ENCODE data around the gene PHF13.

PHF13 gene

DNA sequence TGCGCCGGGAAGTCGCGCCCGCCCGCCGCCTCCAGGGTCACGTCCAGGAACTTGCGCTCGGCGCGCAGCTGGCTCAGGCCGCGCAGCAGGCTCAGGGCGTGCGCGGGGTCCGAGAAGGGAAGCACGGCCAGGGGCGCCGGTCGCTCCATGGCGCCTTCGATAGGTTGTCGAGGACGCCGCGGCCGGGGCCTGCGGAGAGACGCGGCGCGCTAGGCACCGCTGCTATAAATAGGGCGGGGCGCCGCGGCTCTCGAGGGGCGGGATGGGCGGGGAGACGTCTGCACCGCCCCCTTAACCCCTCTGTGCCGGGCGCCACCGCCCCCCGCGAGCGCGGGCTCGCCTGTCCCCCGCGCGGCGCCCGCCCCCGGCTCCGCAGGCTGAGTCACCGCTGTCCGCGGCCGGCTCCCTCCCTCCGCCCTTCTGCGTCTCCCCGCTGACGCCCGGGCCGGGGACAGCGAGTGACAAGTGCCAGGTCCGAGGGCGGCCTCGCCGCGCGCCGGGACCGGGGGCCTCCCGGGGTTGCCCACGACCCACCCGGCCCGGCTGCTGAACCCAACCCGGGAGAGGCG is 10.8 kb upstream of the PHF13 start, which contains the start of gene KLHL21:
Gene KLHL21 (minus strand): TSS at position 201 of the 569 bp plus-strand sequence. CDS start 52 bp downstream, at position 149.
- DNase-seq = no peak

DNA sequence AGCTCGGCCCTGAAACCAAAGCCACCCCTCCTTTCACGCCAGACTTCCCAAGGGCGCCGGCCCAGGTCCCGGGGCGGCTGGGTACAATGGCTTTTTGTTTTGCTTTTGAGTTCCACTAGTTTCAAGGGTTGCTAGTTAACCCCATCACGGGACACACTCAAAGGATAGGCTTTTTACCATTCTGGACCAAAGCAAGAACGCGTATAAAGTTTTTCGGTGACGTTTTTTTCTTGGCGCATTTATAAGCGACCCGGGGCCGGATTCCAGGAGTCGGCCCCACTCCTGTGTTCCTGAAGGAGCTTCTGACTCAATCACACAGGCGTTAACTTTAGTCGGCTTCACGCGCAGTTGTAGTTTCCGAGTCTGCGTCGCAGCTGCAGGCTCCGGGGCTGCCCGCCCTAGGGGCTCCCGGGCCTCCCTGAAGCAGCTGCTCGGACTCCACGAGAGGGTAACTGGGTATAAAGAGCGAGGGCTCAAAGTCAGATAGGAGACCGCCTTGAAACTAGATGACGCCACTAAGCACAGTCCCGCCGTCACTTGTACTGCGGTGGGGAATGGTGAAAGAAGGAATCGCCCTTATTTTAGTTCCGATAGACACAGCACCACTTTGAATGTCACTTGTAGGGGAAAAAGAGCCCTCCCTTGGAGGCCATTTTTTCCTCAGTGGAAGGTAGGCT is 10.2 kb upstream of the PHF13 start:
- no peak for DNase-seq

DNA sequence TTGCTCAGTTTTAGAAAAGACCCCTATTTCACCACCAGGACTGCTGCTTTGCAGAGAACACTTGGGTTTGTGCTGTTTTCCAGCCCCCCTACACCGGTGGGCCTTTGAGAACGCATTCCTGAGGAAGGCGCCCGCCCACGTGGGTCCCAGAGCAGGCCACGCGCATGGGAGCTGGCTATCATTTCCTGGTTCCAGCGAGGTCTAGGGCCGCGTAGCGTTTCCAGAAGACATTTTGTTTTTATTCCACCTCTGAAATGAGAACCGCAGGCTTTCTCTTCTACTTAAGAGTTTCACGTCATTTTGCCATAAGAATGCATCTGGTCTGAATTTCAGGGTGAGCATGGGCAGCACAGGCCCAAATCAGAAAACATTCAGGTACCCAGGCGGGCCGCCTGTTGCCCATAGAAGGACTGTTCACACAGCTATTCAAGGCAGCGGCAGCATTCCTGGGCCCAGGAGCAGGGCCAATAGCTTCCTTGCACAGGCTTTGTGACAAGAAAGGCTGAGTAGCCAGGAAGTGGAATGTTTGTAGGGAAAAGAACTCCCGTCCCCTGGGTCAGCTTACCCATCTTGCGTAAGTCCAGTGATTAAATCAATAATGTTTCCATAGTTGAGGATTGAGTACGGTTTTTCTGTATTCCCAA is 9.5 kb upstream of the PHF13 start:
- DNase-seq = no peak

DNA sequence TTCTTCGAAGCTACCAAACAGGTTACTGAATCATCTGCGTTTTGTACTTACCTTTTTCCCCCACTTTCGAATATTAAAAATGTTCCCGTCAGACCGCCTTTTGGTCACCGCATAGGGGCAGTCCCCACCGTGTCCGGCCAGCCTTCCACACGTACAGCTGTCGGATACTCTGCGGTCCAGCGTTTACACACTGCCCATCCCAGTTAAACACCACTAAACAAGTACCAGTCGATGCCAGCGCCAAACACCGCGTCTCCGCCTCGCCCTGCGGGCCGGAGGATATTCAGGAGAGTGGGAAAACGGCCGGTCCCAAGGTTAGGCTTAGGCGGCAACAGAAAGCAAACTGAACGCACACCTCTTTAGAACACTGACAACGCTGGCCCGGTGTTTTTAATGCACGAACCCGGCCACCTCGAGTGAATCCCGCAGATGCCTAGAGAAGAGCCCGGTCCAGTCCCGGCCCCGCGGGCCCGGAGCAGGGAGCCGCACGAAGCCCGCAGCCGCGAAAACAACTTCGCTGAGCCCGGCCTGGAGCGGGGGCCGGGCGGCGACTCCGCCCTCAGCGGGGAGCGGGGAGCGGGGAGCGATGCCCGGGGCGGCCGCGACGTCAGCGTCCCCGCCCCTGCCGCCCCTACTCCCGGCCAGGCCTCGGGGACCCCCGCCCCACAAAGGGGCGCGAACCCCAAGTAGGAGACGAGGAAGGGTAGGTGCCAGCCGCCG is 730 bp upstream of the PHF13 start:
- DNase-seq = no peak

DNA sequence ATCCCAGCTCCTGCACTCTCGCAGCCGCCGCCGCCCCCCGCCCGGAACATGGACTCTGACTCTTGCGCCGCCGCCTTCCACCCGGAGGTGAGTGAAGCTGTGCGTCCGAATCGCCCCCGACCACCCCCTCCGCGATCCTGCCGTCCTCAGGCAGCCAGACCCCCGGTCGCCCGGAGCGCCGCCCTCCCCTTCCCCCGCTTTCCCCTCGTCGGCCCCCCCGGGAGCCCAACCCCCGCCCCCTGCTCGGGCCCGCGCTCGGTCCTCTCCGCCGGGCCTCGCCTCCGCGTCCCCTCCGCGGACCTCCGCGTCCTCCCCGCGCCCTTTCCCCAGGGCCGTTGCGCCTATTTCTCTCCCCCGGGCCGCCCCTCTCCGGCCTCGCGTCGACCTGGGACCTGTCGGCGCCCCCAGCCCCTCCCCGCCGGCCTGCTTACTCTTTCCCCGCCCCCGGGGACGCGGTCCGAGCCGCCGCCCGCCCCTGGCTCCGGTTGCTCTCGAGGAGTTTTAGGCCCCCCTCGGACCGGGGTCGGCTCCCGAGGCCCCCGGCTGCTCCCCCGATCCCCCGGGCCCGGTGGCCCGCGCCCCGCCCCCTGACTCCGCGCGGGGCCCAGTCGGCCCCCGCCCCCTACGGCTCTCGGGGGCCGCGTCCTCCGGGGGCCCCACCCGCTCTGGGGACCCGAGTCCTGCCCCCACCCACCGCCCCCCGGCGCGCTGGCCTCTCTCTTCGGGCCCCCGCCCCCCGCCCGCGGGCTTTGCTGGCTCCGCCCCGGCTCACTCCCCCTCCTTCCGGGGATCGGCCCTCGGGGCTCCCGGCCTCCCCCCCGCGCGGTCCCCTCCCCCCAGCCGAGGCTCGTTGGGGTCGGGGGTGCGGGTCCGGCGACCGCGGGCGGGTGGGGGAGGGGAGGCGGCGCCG is 743 bp downstream of the PHF13 start:
- no peak for DNase-seq

DNA sequence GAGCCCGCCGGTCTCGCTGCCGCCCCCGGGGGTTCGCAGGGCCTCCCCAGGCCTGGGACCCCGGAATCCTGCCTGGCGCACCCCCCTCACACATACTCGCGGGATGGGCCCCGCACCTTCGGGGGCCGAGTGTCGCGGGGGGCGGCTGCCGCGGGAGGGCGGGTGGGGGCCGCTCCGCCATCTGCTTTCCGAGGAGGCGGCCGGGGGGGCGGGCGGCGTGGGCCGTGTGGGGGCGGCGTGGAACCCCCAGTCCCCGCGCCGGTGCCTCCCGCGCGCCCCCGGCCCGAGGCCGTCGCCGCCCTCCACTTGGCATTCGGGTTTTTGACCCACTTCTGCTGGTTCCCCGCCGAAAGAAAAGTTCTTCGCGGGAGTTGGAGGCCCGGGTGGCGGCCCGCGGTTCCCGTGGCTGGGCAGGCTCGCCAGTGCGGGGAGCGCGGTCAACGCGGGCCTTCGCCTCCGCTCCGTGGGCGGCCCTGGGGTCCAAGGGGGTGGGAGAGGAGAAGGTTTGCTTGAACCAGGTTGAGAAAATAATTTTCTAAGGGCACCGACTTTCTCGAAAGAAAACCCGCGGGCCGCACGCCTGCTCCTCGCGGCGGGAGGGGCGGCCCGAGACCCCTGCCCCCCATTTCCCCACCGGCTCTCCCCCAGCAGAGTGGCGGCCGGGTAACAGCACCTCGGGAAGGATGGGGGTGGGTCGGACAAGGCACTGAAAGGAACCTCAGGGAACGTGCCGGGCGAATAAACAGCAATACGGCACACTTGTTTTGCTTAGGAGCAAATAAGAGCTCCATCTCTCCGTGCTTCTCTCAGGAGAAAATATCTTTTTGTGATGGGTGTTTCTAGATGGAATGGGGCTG is 1.6 kb downstream of the PHF13 start:
- no peak for DNase-seq

DNA sequence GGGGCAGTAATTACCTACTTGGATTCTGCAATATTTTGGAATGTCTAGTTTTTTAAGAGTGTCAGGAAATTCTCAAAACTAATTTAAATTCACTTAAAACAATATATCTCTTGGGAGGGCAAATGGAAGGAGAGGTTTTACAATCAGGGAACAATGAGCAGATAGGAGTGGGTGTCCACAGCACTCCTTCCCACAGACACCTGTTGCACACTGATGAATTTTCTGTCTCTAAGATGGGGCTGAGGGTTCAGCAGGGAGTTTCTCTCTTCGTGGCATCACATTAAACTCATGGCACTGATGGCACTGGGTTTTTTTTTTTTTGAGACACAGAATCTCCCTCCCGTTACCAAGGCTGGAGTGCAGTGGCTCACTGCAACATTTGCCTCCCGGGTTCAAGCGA is 5.5 kb downstream of the PHF13 start:
- DNase-seq = no peak

DNA sequence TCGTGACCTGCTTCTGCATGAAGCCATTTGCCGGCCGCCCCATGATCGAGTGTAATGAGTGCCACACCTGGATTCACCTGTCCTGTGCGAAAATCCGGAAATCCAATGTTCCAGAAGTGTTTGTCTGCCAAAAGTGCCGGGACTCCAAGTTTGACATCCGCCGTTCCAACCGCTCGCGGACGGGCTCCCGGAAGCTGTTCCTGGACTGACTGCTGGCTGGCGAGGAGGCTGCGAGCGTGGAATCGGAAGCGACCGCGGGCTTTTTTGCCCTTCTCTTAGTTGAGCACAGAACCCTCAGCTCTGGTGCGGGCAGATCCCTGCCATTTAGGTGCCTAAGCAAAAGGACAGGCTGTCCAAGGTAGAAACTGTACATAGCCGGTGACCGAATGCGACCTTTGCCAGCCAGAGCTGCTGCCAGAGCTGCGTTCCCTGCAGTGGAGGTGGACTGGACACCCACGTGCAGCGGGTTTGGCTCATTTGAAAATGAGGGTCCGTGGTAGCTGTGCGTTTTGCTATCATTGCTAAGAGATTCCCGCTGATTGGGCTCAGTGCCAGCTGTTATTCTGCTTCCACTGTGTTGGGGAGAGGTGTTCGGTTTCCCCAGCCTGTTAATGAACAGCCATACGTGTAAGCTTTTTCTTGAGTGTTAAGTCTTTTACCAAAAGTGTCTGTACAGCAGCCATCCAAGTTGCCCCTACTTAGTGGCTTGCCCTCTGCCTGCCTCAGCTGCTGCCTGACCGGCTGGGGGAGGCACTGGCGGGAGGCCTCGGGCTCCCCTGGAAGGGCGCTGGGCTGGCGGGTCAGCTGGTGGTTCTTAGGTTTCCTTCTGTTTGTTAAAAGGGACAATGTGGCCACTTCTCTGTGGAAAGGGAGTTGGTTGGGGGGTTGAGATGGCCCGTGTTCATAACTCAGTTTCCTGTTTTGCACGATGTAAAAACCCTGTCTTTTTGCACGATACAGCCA is 8.2 kb downstream of the PHF13 start:
- no peak for DNase-seq

DNA sequence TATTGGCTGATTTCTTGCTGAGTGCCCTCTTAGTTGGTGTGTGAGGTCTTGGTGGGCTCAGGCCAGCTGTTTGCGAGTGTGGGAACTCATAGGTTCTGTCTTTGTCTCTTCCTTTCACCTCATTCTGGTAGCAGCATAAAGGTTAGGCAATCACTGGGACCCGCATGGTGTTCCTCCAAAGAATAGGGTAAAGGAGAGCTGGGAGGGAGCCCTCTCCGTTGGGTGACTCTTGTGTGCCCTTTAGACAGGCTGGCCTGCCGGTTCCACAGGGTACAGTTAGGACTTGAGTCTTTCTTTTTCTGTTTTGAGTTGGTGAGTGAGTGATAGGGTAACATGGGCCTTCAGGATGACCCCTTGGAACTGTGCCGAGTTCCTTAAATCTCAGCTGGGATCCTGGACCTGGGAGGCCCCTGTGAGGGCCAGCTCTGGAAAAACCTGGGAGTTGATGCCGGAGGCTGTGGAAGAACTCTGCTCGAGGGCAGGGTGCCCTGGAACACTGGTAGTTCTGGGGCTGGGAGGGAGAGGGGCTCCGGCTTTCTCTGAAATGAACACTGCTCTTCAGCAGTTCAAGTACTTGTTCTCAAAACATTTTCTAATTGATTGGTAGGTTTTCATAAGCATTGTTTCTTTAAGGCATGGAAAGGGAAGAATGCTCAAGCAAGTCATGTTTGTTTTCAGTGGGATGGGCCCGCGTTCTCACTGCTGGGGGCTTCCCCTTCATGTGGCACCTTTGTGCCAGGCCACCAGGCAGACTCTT is 9.0 kb downstream of the PHF13 start:
- DNase-seq = no peak

DNA sequence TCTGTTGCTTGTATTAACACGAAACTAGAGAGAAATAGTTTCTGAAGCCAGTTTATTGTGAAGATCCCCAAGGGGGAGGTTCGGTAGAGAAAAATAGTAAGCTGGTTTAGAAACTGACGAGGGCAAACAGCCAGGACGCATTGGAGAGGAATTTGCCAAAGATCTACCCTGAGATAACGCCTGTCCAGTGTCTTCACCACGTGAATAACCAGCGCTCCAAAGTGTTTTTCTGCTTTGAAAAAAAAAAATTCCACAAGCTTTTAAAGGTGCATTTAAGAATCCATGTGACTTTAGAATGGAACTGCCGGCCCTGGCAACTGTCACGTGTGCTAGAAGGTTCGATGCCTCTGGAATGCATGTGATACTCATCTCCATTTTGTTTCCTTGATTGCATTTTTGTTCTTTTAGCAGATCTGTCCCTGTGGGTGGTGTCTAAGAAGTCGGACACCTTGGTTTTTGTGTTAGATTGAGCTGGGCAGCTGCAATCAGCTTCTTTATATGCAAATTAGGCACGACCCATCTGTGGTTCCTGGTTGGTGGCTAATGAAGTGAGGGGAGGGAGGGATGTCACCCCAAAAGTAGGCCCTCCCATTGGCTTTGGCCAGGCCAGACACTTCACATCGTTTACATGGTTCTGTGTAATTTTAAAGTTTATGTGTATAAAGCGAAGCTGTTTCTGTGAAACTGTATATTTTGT is 9.9 kb downstream of the PHF13 start:
- no peak for DNase-seq

DNA sequence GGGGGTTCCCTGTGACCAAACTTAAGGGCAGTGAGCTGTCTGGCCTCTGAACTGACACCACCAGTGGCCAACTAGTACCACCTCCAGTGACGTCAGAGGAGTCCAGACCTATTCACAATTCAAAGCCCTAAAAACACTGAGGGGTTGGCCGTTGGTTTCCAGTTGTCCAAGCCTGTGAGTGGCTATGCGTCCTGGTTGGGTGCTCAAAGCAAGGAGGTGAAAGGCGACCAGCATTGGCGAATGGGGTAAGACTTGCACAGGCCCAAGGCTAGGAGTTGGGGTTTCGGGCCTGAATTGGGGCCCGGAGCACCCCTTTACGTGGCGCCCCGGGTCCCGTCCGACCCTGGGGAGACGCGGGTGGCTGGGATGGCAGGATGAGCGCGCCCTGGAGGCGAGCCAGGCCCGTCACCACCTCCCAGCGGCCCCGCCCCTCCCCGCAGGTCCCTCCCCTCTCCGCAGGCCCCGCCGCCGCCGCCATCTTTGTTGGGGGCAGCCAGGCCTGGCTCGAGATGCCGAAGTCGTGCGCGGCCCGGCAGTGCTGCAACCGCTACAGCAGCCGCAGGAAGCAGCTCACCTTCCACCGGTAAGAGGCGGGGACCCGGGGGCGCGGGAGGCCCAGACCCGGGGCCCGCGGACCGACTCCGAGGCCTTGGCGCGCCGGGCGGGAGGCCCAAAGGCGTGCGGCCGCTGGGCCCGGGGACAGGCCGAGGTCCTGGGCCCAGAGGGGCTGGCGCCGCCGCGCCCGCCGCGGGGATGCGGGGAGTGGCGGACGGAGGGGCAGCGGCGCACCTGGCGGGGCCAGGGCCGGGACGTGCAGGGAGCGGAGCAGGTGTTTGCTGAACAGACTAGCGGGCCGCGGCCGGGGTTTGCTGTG is 11.4 kb downstream of the PHF13 start, which contains the start of gene THAP3:
Gene THAP3 (plus strand): TSS at position 159 of the 874 bp plus-strand sequence. CDS start 351 bp downstream, at position 510.
- no peak for DNase-seq

DNA sequence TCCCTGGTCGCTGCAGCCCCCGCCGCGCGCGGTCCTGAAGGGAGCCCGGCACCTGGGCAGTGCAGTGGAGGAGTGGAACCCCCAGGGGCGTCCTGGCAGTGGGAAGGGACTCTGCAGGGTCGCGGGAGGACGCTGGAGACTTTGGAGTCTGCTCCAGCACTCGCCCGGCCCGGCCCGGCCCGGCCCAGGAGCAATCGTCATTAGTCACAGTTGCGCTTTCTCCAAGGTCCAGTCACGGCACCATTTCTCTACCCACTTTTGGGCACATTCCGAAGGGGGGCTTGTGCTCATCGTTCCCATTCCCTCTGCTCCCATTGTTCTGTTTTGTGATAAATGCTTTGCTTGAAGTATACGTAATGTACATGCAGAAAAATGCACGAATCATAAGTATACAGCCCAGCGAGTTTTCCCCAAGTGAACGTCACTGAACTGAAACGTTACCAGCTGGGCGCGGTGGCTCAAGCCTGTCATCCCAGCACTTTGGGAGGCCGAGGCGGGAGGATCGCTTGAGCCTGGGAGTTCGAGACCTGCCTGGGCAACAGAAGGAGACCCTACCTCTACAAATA is 12.1 kb downstream of the PHF13 start:
- DNase-seq = no peak

DNA sequence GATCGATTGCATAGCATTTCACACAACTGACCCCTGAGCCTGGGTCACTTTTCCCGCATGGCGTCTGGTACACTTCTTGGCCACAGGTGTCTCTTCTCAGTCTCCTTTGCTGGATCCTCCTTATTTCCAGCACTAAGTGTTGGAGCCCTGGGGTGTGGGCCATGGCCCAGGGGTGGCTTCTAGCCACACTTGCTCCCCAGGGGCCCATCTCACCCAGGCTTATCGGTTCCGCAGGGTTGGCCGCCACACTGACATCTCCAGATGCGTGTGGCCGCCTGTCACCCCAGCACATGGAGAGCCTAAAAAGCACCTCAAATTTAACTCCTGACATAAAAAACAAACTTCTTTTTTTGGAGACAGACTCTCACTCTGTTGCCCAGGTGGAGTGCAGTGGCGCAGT is 13.5 kb downstream of the PHF13 start:
- DNase-seq = no peak

DNA sequence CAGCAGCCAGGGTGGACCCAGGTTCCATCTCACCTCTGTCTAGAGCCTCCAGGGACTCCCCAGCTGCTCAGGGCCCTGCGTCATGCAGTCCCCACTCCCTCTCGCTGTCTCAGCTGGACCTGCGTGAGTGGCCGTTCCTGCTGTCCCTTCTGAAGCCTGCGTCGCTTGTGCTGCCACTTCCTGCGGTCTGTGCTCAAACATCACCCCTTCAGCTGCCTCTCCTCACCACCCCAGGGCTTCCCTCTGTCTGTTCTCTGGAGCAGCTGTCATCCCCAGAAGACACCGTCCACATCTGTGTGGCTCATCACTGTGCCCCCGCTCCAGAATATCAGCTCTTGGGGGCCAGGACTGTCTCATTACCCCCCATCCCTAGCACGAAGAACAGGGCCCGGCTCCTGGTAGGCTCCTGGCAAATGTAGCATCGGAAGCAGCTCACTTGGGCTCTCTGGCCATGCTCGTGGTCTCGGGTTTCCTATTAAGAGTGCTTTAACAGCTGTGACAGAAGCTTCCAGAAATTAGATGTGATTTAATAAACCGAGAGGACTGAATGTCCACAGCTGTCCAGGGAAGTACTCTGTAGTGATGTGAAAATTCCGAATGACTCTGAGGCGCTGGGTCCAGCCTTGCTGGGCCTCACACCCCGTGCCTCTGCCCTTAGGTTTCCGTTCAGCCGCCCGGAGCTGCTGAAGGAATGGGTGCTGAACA is 14.5 kb downstream of the PHF13 start:
- no peak for DNase-seq

DNA sequence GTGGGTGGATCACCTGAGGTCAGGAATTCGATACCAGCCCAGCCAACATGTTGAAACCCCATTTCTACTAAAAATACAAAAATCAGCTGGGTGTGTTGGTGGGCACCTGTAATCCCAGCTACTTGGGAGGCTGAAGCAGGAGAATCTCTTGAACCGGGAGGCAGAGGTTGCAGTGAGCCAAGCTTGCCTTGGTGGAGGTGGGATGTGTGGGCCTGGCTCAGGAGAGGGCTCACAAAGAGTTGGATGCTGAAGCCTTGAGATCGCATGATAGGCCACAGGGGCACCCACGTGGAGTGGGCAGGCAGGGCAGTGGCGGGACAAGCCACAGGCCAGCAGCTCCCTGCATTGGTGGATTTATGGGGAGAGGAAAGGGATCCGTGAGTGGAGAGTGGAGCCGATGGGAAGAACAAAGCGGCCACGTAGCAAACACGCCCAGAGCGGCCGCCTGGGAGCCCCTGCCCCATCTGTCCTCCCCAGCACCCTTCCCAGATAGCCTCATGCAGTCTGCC is 15.5 kb downstream of the PHF13 start:
- DNase-seq = no peak

DNA sequence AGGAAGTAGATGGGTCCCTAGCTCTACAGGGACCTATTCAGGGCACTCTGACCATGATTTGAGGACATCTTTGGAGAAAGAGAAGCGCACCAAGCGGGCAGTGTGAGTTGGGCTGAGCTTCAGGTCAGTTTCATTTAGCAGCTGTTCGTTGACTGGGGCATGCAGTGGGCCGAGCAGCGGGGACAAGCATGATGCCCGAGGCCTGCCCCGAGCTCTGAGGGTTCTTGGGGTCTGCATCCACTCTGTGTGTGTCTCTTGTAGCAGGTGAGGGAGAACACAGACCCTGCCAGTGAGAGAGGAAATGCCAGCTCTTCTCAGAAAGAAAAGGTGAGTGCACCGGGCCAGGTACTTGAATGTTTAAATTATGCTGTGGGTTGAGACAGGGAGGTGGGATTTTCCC is 16.5 kb downstream of the PHF13 start:
- DNase-seq = no peak

DNA sequence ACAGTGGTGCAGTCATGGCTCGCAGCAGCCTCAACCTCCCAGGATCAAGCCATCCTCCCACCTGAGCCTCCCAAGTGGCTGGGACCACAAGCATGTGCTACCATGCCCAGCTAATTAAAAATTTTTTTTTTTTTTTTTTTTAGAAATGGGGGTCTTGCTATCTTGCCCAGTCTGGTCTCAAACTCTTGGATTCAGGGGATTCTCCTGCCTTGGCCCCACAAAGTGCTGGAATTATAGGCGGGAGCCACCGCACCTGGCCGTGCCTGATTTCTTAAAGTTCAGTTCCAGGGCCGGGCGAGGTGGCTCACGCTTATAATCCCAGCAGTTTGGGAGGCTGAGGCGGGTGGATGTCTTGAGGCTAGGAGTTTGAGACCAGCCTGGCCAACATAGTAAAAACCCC is 17.5 kb downstream of the PHF13 start:
- DNase-seq = no peak

All from NCI-H1436 treated with DMSO at 0.1 percent for 48 hours (cell line).